ENCODE data around the gene TENT4A. TPM values are rescaled to one million over a fixed set of nuclear protein-coding genes. Genes with fewer than 3 reads are reported as not detected.

TENT4A gene
- total and polyA plus RNA-seq, 2 of the 4 experiments (the other 2 are of a cell fraction), result 5.9 to 17.2 TPM

- no peak overlapping the region for H2BK5ac ChIP-seq (ENCODE audit: low read depth, low read length, poor library complexity, severe bottlenecking)
- no peak overlapping the region for H3K27ac ChIP-seq (ENCODE audit: insufficient read depth, low read length)
- H4K91ac ChIP-seq (ENCODE audit: insufficient read depth, low read depth, low read length), result no peak overlapping the region
- H3K4me3 ChIP-seq (ENCODE audit: insufficient read depth, low read depth, low read length), result peak overlapping the region; percentile 89
- H3K4me2 ChIP-seq (ENCODE audit: low read depth, low read length), result peak overlapping the region; percentile 100
- H3K9me3 ChIP-seq (ENCODE audit: control insufficient read depth, insufficient read depth, low read length), result no peaks in the 10 kb centered on the region
- H4K20me1 ChIP-seq (ENCODE audit: insufficient read depth, low read length), result peaks cover 61% of the 10 kb centered on the region
- intact Hi-C loops (cut with micrococcal nuclease) (no loop called here), in situ Hi-C loops (cut with MboI; ENCODE audit: low sequenced_read_pairs) (no loop called here), dilution Hi-C loops (cut with HindIII; ENCODE audit: low sequenced_read_pairs, unreplicated experiment) (no loop called here)
- H3K18ac ChIP-seq (ENCODE audit: low read depth, low read length), result no peak overlapping the region
- no peak overlapping the region for H3K14ac ChIP-seq (replicated peaks; ENCODE audit: low read depth, low read length)
- no peak overlapping the region for H3K4ac ChIP-seq (ENCODE audit: low read depth, low read length)
- H3K27me3 ChIP-seq (ENCODE audit: control insufficient read depth, insufficient read depth, low read length), result no peaks in the 10 kb centered on the region
- no CpG with 5 or more reads among the region's 6 CpGs for WGBS, 2 experiments (ENCODE audit: extremely low coverage in 2 of 2, insufficient read length in 1 of 2)
- TF ChIP-seq MAFK (IDR thresholded peaks at IDR 0.05; ENCODE audit: low read depth, low read length) (no peak), MAZ (IDR thresholded peaks at IDR 0.05; ENCODE audit: borderline replicate concordance, low read depth, low read length) (no peak), RCOR1 (IDR thresholded peaks at IDR 0.05; ENCODE audit: insufficient replicate concordance, low read length) (no peak), CHD1 (IDR thresholded peaks at IDR 0.05; ENCODE audit: low read depth, low read length) (no peak), CTCF (conservative IDR thresholded peaks at IDR 0.05; ENCODE audit: low read depth, low read length) (no peak), POLR2A (IDR thresholded peaks at IDR 0.05; ENCODE audit: low read depth, low read length) (no peak), RAD21 (IDR thresholded peaks at IDR 0.05; ENCODE audit: low read length) (no peak), SMC3 (IDR thresholded peaks at IDR 0.05; ENCODE audit: low read depth, low read length) (no peak), RFX5 (IDR thresholded peaks at IDR 0.05; ENCODE audit: low read depth, low read length) (no peak), NFE2L2 (IDR thresholded peaks at IDR 0.05; ENCODE audit: low read depth, low read length) (no peak), FOS (IDR thresholded peaks at IDR 0.05; ENCODE audit: low read depth, low read length) (no peak), MXI1 (IDR thresholded peaks at IDR 0.05; ENCODE audit: borderline replicate concordance, low read depth, low read length) (no peak), BHLHE40 (IDR thresholded peaks at IDR 0.05; ENCODE audit: low read depth, low read length) (no peak), CEBPB (IDR thresholded peaks at IDR 0.05; ENCODE audit: low read depth, low read length) (no peak)
- TF ChIP-seq, protein P1, sequence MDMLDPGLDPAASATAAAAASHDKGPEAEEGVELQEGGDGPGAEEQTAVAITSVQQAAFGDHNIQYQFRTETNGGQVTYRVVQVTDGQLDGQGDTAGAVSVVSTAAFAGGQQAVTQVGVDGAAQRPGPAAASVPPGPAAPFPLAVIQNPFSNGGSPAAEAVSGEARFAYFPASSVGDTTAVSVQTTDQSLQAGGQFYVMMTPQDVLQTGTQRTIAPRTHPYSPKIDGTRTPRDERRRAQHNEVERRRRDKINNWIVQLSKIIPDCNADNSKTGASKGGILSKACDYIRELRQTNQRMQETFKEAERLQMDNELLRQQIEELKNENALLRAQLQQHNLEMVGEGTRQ (IDR thresholded peaks at IDR 0.05; ENCODE audit: low read depth, low read length), result no peak
- TF ChIP-seq, protein P2, sequence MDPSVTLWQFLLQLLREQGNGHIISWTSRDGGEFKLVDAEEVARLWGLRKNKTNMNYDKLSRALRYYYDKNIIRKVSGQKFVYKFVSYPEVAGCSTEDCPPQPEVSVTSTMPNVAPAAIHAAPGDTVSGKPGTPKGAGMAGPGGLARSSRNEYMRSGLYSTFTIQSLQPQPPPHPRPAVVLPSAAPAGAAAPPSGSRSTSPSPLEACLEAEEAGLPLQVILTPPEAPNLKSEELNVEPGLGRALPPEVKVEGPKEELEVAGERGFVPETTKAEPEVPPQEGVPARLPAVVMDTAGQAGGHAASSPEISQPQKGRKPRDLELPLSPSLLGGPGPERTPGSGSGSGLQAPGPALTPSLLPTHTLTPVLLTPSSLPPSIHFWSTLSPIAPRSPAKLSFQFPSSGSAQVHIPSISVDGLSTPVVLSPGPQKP (IDR thresholded peaks at IDR 0.05; ENCODE audit: borderline replicate concordance, low read depth, low read length), result no peak
- H3K23ac ChIP-seq (ENCODE audit: low read depth, low read length), result peak overlapping the region; percentile 70
- peaks cover 48% of the 10 kb centered on the region for H3K9me1 ChIP-seq (ENCODE audit: insufficient read depth, low read length)
- H3K9ac ChIP-seq (ENCODE audit: low read depth, low read length), result peak overlapping the region; percentile 92; the same call in 1 of the 2 replicates
- CTCF ChIA-PET, result no interaction called here
- no peak overlapping the region for H2AK9ac ChIP-seq (replicated peaks; ENCODE audit: low read depth, low read length, poor library complexity)
- BruUV-seq (replicated peaks), result no TSS peak
- POLR2A ChIA-PET (ENCODE audit: unreplicated experiment), result no interaction called here
- H3K4me1 ChIP-seq (ENCODE audit: control insufficient read depth, insufficient read depth, low read length), result peaks cover 27% of the 10 kb centered on the region
- H3K36me3 ChIP-seq (ENCODE audit: control insufficient read depth, insufficient read depth, low read length), result no peaks in the 10 kb centered on the region; the same call in 1 of the 2 replicates
- no peak overlapping the region for H2BK20ac ChIP-seq (ENCODE audit: low read depth, low read length)
- H3K79me1 ChIP-seq (ENCODE audit: low read depth in 1 of 2, low read length in 2 of 2), result peaks cover 4 to 58% of the 10 kb centered on the region in 2 experiments; a peak in 3 of 4 replicates
- H4K5ac ChIP-seq (ENCODE audit: low read depth, low read length), result no peak overlapping the region
- no peak overlapping the region for H2BK120ac ChIP-seq (ENCODE audit: low read depth, low read length)
- H2BK15ac ChIP-seq (ENCODE audit: low read depth, low read length), result no peak overlapping the region
- no peak overlapping the region for H3K56ac ChIP-seq (ENCODE audit: extremely low read depth, insufficient read depth, low read length)
- ATAC-seq (ENCODE audit: low read depth) (no peak), DNase-seq (no peak)
- no peak overlapping the region for H4K8ac ChIP-seq (ENCODE audit: low read depth in 2 of 2, low read length in 2 of 2)
- no peak overlapping the region for H2AK5ac ChIP-seq (ENCODE audit: low read depth, low read length)
- no peak overlapping the region for H2AFZ ChIP-seq (replicated peaks; ENCODE audit: low read length, poor library complexity)
Observed at GRCh38 chr5:6715271-6715670, 2.0 kb downstream of the TENT4A start.
